ENCODE data around the gene KLHL40.

- TF ChIP-seq CTCF (IDR thresholded peaks at IDR 0.05; ENCODE audit: low read depth, low read length) (no peak), MYC (IDR thresholded peaks at IDR 0.05; ENCODE audit: low read depth, low read length) (no peak)
These were observed 18.2 kb upstream of the KLHL40 start for GRCh38 chr3:42667096-42667522.

Measured in NB4 (cell line).